22Rv1 (cell line): ENCODE data around the gene OR9Q1.
A peak's percentile ranks its signal among the peaks of the same experiment; 100 is the strongest.

Experiments
- H3K27ac ChIP-seq: fragments of 450-650 bp; 2 replicates; pipeline ENCODE4 v1.5.1; 2017
- CTCF ChIP-seq: fragments of 450-650 bp; IDR thresholded peaks from 2 replicates; pipeline ENCODE4 v1.5.1; 2017; ENCODE audit warnings: mild to moderate bottlenecking
- ZFX ChIP-seq: fragments of 450-650 bp; IDR thresholded peaks from 2 replicates; pipeline ENCODE4 v1.6.1; 2017; ENCODE audit warnings: antibody characterized with exemption, borderline replicate concordance

The OR9Q1 gene

GRCh38 chr11:58075781-58076180, 52.1 kb downstream of the OR9Q1 start:
- TF ChIP-seq CTCF (no peak), ZFX (no peak)
- no peak overlapping the region for H3K27ac ChIP-seq

DNA sequence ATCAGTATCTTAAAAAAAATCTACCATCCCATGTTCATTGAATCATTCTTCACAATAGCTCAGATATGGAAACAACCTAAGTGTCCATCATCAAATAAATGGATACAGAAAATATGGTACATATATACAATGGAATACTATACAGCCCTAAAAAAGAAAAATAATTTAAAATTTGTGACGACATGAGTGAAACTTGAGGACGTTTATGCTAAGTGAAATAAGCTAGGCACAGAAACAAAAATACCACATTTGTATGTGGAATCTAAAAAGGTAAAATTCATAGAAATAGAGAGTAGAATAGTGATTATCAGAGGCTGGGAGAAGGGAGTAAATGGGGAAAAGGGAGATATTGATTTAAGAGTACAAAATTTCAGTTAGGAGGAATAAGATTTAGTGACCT, 62.8 kb downstream of the OR9Q1 start:
- no peak overlapping the region for H3K27ac ChIP-seq
- TF ChIP-seq CTCF, result no peak
- TF ChIP-seq ZFX, result no peak

GRCh38 chr11:58097437-58097836, 73.8 kb downstream of the OR9Q1 start:
- TF ChIP-seq CTCF, result no peak
- no peak for TF ChIP-seq ZFX
- peak overlapping the region; percentile 46 for H3K27ac ChIP-seq

DNA sequence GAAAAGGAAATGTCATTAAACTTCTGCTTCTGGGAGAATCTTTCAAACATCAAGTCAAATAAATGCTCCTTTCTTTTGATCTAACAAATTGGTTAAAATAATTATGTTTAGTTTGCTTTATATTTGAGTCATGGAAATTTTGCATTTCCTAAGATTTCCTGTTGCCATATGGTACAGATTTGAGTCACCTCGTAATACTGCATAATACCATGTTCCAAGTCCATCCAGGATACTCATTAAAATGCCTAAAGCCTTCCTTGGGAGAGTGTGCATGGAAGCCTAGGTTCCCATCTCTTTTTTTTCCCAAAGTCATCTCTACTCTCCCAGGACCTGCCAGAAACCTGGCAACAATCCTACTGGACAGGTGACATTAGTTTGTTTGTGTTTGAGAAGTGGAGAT, 97.4 kb downstream of the OR9Q1 start:
- TF ChIP-seq ZFX, result no peak
- TF ChIP-seq CTCF, result no peak
- H3K27ac ChIP-seq, result no peak overlapping the region

GRCh38 chr11:58125469-58125868, 101.8 kb downstream of the OR9Q1 start, which contains the start of gene OR9I1:
TSS of gene OR9I1 (minus strand) at chr11:58125530. CDS start at chr11:58119444, 6,086 bp downstream.
- no peak within 1 kb of the TSS for H3K27ac ChIP-seq
- TF ChIP-seq CTCF (no peak), ZFX (no peak)

- no peak overlapping the region for H3K27ac ChIP-seq
- no peak for TF ChIP-seq CTCF
- TF ChIP-seq ZFX, result no peak
Measured at GRCh38 chr11:58127350-58127749, 103.7 kb downstream of the OR9Q1 start.

- H3K27ac ChIP-seq, result no peak overlapping the region
- TF ChIP-seq ZFX (no peak), CTCF (no peak)
Measured at GRCh38 chr11:58133309-58134076, 109.8 kb downstream of the OR9Q1 start.
